Head of caudate nucleus (tissue), 42 donors: ENCODE data around the gene CHCHD6.

Experiments used
- DNase-seq, 42 donors: peaks; one replicate each; pipeline versions ENCODE4 v3.0.0 to v3.0.0-alpha.2; 2020 to 2021; ENCODE audit warnings: mixed read lengths in 7 of 42
- intact Hi-C: fragments of 100-400 bp; cut with DNase I; formaldehyde crosslinking; loops from one replicate; pipeline ENCODE4 v1.15.0; 2022

CHCHD6 gene

GRCh38 chr3:126666658-126667528 is 37.1 kb upstream of the CHCHD6 start:
- intact Hi-C loops, result no loop called here
- DNase-seq, result peak in 2 of 42 donors; percentile 16 to 33

GRCh38 chr3:126667631-126668449 is 36.2 kb upstream of the CHCHD6 start:
- DNase-seq, result peak in 1 of 42 donors; percentile 18
- intact Hi-C loops, result no loop called here

GRCh38 chr3:126668450-126669401 is 35.3 kb upstream of the CHCHD6 start:
- intact Hi-C loops, result no loop called here
- DNase-seq, result peak in 1 of 42 donors; percentile 33

- DNase-seq, result no peak
- intact Hi-C loops, result loop anchor here (10.0 kb wide), 1 partner anchor 873 kb away; no protein-coding TSS in a partner anchor
These were observed 32.5 kb upstream of the CHCHD6 start for GRCh38 chr3:126671521-126671920.

GRCh38 chr3:126672340-126672739 is 31.7 kb upstream of the CHCHD6 start:
- peak in 2 of 42 donors; percentile 29 to 30 for DNase-seq
- intact Hi-C loops, result loop anchor here (10.0 kb wide), 1 partner anchor 872 kb away; no protein-coding TSS in a partner anchor

GRCh38 chr3:126672741-126673140 is 31.3 kb upstream of the CHCHD6 start:
- intact Hi-C loops, result loop anchor here (10.0 kb wide), 1 partner anchor 872 kb away; no protein-coding TSS in a partner anchor
- peak in 1 of 42 donors; percentile 30 for DNase-seq

- peak in 3 of 42 donors; percentile 1 to 27 (median 10) for DNase-seq
- intact Hi-C loops, result loop anchor here (5.0 to 10.0 kb wide), 2 partner anchors 780 to 868 kb away; no protein-coding TSS in a partner anchor
These were observed 26.9 kb upstream of the CHCHD6 start for GRCh38 chr3:126676919-126677705.

GRCh38 chr3:126677862-126678503 is 26.1 kb upstream of the CHCHD6 start:
- intact Hi-C loops, result loop anchor here (5.0 to 10.0 kb wide), 2 partner anchors 779 to 867 kb away; no protein-coding TSS in a partner anchor
- DNase-seq, result peak in 6 of 42 donors; percentile 15 to 40 (median 24)

- peak in 5 of 42 donors; percentile 16 to 33 (median 32) for DNase-seq
- intact Hi-C loops, result loop anchor here (5.0 to 10.0 kb wide), 2 partner anchors 778 to 866 kb away; no protein-coding TSS in a partner anchor
These were observed 25.2 kb upstream of the CHCHD6 start for GRCh38 chr3:126678693-126679317.

- intact Hi-C loops, result loop anchor here (5.0 to 10.0 kb wide), 2 partner anchors 778 to 865 kb away; no protein-coding TSS in a partner anchor
- peak; percentile 38 to 94 (median 88) for DNase-seq
These were observed 24.7 kb upstream of the CHCHD6 start for GRCh38 chr3:126679318-126679751.

- intact Hi-C loops, result loop anchor here (5.0 to 10.0 kb wide), 2 partner anchors 777 to 865 kb away; no protein-coding TSS in a partner anchor
- DNase-seq, result peak in 5 of 42 donors; percentile 12 to 33 (median 22)
These were observed 24.0 kb upstream of the CHCHD6 start for GRCh38 chr3:126679831-126680666.

GRCh38 chr3:126680667-126681055 is 23.4 kb upstream of the CHCHD6 start:
- intact Hi-C loops, result no loop called here
- DNase-seq, result peak in 1 of 42 donors; percentile 24

- intact Hi-C loops, result no loop called here
- DNase-seq, result peak in 2 of 42 donors; percentile 11 to 32
These were observed 22.0 kb upstream of the CHCHD6 start for GRCh38 chr3:126682009-126682408.

- DNase-seq, result no peak
- intact Hi-C loops, result no loop called here
These were observed 21.0 kb upstream of the CHCHD6 start for GRCh38 chr3:126683069-126683468.

GRCh38 chr3:126684218-126684751 is 19.8 kb upstream of the CHCHD6 start:
- peak in 2 of 42 donors; percentile 3 to 24 for DNase-seq
- intact Hi-C loops, result no loop called here
